Activated T-helper 17 cell treated with anti-CD3 and anti-CD28 coated beads, Interleukin-2, amount 50 U/mL, for 72 hours (primary cell): Measurements from ENCODE around the gene HOMER1. TPM values are rescaled to one million over a fixed set of nuclear protein-coding genes. Genes with fewer than 3 reads are reported as not detected.

Source experiments
- ATAC-seq: fragments of 150-1000 bp; cut with Tn5 transposase; replicated peaks from 2 replicates; pipeline ENCODE4 v1.10.0; 2021; ENCODE audit warnings: mild to moderate bottlenecking, moderate library complexity
- H3K27ac Mint-ChIP-seq: one replicate; pipeline ENCODE4 v1.8.0; 2022; ENCODE audit warnings: mixed read lengths
- H3K27me3 Mint-ChIP-seq: one replicate; pipeline ENCODE4 v1.8.0; 2022; ENCODE audit warnings: mixed read lengths
- H3K36me3 Mint-ChIP-seq: one replicate; pipeline ENCODE4 v1.8.0; 2022; ENCODE audit warnings: low read depth, mild to moderate bottlenecking, mixed read lengths
- H3K4me1 Mint-ChIP-seq: one replicate; pipeline ENCODE4 v1.8.0; 2022; ENCODE audit warnings: mixed read lengths
- H3K4me3 Mint-ChIP-seq: one replicate; pipeline ENCODE4 v1.8.0; 2022; ENCODE audit warnings: mild to moderate bottlenecking, mixed read lengths
- H3K9me3 Mint-ChIP-seq: one replicate; pipeline ENCODE4 v1.8.0; 2022; ENCODE audit warnings: mixed read lengths
- total RNA-seq, 2 donors: library from RNA; stranded (reverse); gene quantifications; one replicate each; pipeline ENCODE4 v1.2.3, GENCODE V29; 2022

The HOMER1 gene
- total RNA-seq, 2 donors from 2014 or later, result 2.3 to 6.0 TPM

- no peak overlapping the region for H3K4me3 Mint-ChIP-seq
- H3K36me3 Mint-ChIP-seq, result no peaks in the 10 kb centered on the region
- H3K27ac Mint-ChIP-seq, result no peak overlapping the region
- H3K27me3 Mint-ChIP-seq, result peaks cover 3% of the 10 kb centered on the region
- no peak for ATAC-seq
- H3K9me3 Mint-ChIP-seq, result no peaks in the 10 kb centered on the region
- no peaks in the 10 kb centered on the region for H3K4me1 Mint-ChIP-seq
These were observed 25.2 kb downstream of the HOMER1 start for GRCh38 chr5:79488775-79489174.

- Mint-ChIP-seq H3K27ac (no peak overlapping the region), H3K4me1 (no peaks in the 10 kb centered on the region), H3K36me3 (no peaks in the 10 kb centered on the region), H3K27me3 (peaks cover 3% of the 10 kb centered on the region), H3K9me3 (no peaks in the 10 kb centered on the region), H3K4me3 (no peak overlapping the region)
- ATAC-seq, result no peak
These were observed 25.9 kb downstream of the HOMER1 start for GRCh38 chr5:79488058-79488457.

DNA sequence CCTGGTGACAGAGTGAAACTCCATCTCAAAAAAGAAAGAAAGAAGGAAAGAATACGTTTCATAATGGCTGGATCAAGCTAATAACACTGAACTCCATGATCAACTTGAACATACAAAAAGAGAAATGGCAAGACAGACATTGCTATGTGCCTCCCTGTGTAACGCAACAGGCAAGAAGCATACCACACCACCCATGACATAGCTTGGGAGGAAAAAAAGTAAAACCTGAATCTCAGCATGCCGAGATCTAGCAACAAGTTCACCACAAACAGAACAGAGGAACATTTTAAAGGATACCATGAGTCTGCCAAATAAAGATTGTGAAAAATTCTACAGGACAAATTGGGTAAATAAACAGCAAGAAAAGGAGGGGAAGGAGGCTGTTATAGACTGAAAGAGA lies 26.7 kb downstream of the HOMER1 start:
- no peak for ATAC-seq
- H3K4me3 Mint-ChIP-seq, result no peak overlapping the region
- H3K27me3 Mint-ChIP-seq, result peaks cover 3% of the 10 kb centered on the region
- no peaks in the 10 kb centered on the region for H3K4me1 Mint-ChIP-seq
- H3K27ac Mint-ChIP-seq, result no peak overlapping the region
- H3K9me3 Mint-ChIP-seq, result no peaks in the 10 kb centered on the region
- H3K36me3 Mint-ChIP-seq, result no peaks in the 10 kb centered on the region

DNA sequence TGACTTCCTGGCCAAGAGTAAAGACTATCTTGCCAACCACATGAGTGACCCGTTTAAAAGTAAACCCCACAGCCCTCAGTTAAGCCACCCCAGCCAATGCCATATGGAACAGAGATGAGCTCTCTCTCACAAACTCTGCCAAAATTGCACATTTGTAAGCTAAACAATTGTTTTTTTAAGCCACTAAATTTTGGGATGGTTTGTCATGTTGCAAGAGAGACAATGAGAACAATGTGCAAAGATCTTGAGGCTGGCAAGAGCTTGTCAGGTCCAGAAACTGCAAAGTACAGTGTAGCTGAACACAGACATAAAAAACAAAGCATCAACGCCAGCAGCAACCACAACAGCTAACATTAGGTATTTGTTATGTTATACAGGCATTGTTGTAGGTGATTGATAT lies 27.8 kb downstream of the HOMER1 start:
- peaks cover 3% of the 10 kb centered on the region for H3K27me3 Mint-ChIP-seq
- H3K9me3 Mint-ChIP-seq, result no peaks in the 10 kb centered on the region
- H3K4me1 Mint-ChIP-seq, result no peaks in the 10 kb centered on the region
- ATAC-seq, result no peak
- no peak overlapping the region for H3K27ac Mint-ChIP-seq
- H3K4me3 Mint-ChIP-seq, result no peak overlapping the region
- H3K36me3 Mint-ChIP-seq, result no peaks in the 10 kb centered on the region

GRCh38 chr5:79484731-79485130 lies 29.2 kb downstream of the HOMER1 start:
- no peak overlapping the region for H3K27ac Mint-ChIP-seq
- ATAC-seq, result no peak
- peaks cover 3% of the 10 kb centered on the region for H3K27me3 Mint-ChIP-seq
- no peaks in the 10 kb centered on the region for H3K4me1 Mint-ChIP-seq
- H3K9me3 Mint-ChIP-seq, result no peaks in the 10 kb centered on the region
- H3K36me3 Mint-ChIP-seq, result no peaks in the 10 kb centered on the region
- no peak overlapping the region for H3K4me3 Mint-ChIP-seq

- no peak overlapping the region for H3K4me3 Mint-ChIP-seq
- H3K9me3 Mint-ChIP-seq, result no peaks in the 10 kb centered on the region
- no peaks in the 10 kb centered on the region for H3K27me3 Mint-ChIP-seq
- H3K27ac Mint-ChIP-seq, result no peak overlapping the region
- no peak for ATAC-seq
- H3K4me1 Mint-ChIP-seq, result no peaks in the 10 kb centered on the region
- H3K36me3 Mint-ChIP-seq, result no peaks in the 10 kb centered on the region
These were observed 32.4 kb downstream of the HOMER1 start for GRCh38 chr5:79481574-79481973.

DNA sequence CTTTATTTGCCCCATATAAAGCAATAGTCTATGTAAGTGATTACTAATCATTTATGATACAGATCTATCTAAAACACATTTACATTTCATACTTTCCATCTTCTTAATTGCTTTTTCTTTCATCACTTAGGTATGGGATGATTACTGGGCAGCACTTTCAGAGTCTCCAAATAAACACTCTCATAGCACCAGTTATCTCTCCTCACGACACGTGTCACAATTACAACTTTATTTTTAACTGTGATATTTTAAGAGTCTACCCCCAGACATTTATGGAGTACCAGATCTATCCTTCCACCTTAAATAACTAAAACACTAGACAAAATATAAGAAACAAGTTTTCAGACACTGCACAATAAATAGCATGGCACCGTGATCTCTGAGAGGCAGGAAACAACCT lies 32.9 kb downstream of the HOMER1 start:
- ATAC-seq, result no peak
- no peak overlapping the region for H3K4me3 Mint-ChIP-seq
- no peaks in the 10 kb centered on the region for H3K4me1 Mint-ChIP-seq
- H3K9me3 Mint-ChIP-seq, result no peaks in the 10 kb centered on the region
- no peaks in the 10 kb centered on the region for H3K36me3 Mint-ChIP-seq
- no peaks in the 10 kb centered on the region for H3K27me3 Mint-ChIP-seq
- H3K27ac Mint-ChIP-seq, result no peak overlapping the region

GRCh38 chr5:79475152-79475466 lies 38.8 kb downstream of the HOMER1 start:
- ATAC-seq, result no peak
- no peaks in the 10 kb centered on the region for H3K4me1 Mint-ChIP-seq
- H3K9me3 Mint-ChIP-seq, result no peaks in the 10 kb centered on the region
- no peak overlapping the region for H3K27ac Mint-ChIP-seq
- no peaks in the 10 kb centered on the region for H3K36me3 Mint-ChIP-seq
- no peaks in the 10 kb centered on the region for H3K27me3 Mint-ChIP-seq
- H3K4me3 Mint-ChIP-seq, result no peak overlapping the region

- no peaks in the 10 kb centered on the region for H3K4me1 Mint-ChIP-seq
- H3K27ac Mint-ChIP-seq, result peak overlapping the region; percentile 22
- H3K4me3 Mint-ChIP-seq, result no peak overlapping the region
- no peaks in the 10 kb centered on the region for H3K9me3 Mint-ChIP-seq
- no peak for ATAC-seq
- H3K36me3 Mint-ChIP-seq, result no peaks in the 10 kb centered on the region
- H3K27me3 Mint-ChIP-seq, result no peaks in the 10 kb centered on the region
These were observed 39.4 kb downstream of the HOMER1 start for GRCh38 chr5:79474367-79475151.

GRCh38 chr5:79471556-79471955 lies 42.4 kb downstream of the HOMER1 start:
- H3K4me1 Mint-ChIP-seq, result no peaks in the 10 kb centered on the region
- H3K27me3 Mint-ChIP-seq, result no peaks in the 10 kb centered on the region
- no peak for ATAC-seq
- no peak overlapping the region for H3K27ac Mint-ChIP-seq
- H3K9me3 Mint-ChIP-seq, result no peaks in the 10 kb centered on the region
- no peak overlapping the region for H3K4me3 Mint-ChIP-seq
- H3K36me3 Mint-ChIP-seq, result no peaks in the 10 kb centered on the region

DNA sequence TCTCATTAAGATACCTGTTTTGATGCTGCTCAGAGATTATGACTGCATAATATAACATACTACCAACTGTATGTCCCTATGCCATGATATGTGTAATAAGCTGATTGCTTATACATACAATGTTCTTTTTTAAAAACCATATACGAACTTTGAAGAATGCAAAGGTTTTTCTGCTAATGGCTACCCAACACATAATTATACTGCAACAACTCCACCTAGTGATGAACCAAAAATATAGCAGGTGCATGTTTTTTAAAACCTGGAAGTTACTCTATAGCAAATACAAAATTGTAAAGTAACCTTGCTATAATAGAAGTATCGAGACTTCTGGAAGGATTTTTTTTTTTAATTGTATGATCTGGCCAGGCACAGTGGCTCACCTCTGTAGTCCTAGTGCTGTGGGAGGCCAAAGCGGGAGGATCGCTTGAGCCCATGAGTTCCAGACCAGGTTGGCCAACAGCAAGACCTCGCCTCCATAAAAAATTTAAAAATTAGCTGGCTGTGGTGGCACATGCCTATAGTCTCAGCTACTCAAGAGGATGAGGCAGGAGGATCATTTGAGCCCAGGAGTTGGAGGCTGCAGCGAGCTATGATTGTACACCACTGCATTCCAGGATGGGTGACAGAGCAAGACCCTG lies 49.1 kb downstream of the HOMER1 start:
- H3K4me3 Mint-ChIP-seq, result no peak overlapping the region
- H3K27me3 Mint-ChIP-seq, result peaks cover 9% of the 10 kb centered on the region
- no peaks in the 10 kb centered on the region for H3K4me1 Mint-ChIP-seq
- no peak for ATAC-seq
- H3K36me3 Mint-ChIP-seq, result no peaks in the 10 kb centered on the region
- no peak overlapping the region for H3K27ac Mint-ChIP-seq
- no peaks in the 10 kb centered on the region for H3K9me3 Mint-ChIP-seq

DNA sequence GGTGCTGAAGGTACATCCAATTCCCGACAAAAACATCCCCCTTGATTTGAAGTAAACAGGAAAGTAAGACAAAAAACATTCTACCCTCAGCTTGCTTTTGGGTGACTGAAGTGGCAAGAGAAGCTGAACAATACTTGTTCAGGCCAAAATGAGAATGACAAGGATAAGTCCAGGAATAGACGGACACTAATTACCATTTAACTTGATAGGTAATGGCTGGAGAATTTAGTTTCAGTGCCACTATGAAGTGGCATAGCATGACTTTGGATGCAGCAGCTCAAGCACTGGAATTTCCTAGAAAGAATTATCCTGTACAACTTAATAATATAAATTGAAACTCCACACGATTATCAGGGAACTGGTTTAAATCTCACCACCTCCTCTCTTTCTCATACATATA lies 49.7 kb downstream of the HOMER1 start:
- Mint-ChIP-seq H3K27me3 (peaks cover 9% of the 10 kb centered on the region), H3K4me1 (no peaks in the 10 kb centered on the region), H3K4me3 (no peak overlapping the region), H3K36me3 (no peaks in the 10 kb centered on the region), H3K27ac (no peak overlapping the region), H3K9me3 (no peaks in the 10 kb centered on the region)
- no peak for ATAC-seq

- no peaks in the 10 kb centered on the region for H3K9me3 Mint-ChIP-seq
- H3K4me1 Mint-ChIP-seq, result peaks cover 4% of the 10 kb centered on the region
- H3K27me3 Mint-ChIP-seq, result peaks cover 11% of the 10 kb centered on the region
- H3K4me3 Mint-ChIP-seq, result no peak overlapping the region
- H3K36me3 Mint-ChIP-seq, result peaks cover 7% of the 10 kb centered on the region
- H3K27ac Mint-ChIP-seq, result no peak overlapping the region
- no peak for ATAC-seq
These were observed 54.3 kb downstream of the HOMER1 start for GRCh38 chr5:79459626-79460025.

- H3K27ac Mint-ChIP-seq, result no peak overlapping the region
- peaks cover 4% of the 10 kb centered on the region for H3K4me1 Mint-ChIP-seq
- no peak overlapping the region for H3K4me3 Mint-ChIP-seq
- peak; percentile 35 for ATAC-seq
- H3K36me3 Mint-ChIP-seq, result peaks cover 7% of the 10 kb centered on the region
- peaks cover 20% of the 10 kb centered on the region for H3K27me3 Mint-ChIP-seq
- no peaks in the 10 kb centered on the region for H3K9me3 Mint-ChIP-seq
These were observed 56.9 kb downstream of the HOMER1 start for GRCh38 chr5:79456890-79457583.

- H3K4me3 Mint-ChIP-seq, result no peak overlapping the region
- no peaks in the 10 kb centered on the region for H3K9me3 Mint-ChIP-seq
- peaks cover 20% of the 10 kb centered on the region for H3K27me3 Mint-ChIP-seq
- peaks cover 7% of the 10 kb centered on the region for H3K36me3 Mint-ChIP-seq
- no peak overlapping the region for H3K27ac Mint-ChIP-seq
- no peak for ATAC-seq
- peaks cover 4% of the 10 kb centered on the region for H3K4me1 Mint-ChIP-seq
These were observed 57.5 kb downstream of the HOMER1 start for GRCh38 chr5:79456400-79456799.
